Panc1 (cell line): Measurements from ENCODE around the gene SYT4.

Experiments used
- CTCF ChIP-seq: fragments of 450-650 bp; IDR thresholded peaks from 2 replicates; pipeline ENCODE4 v1.5.1; 2017; ENCODE audit warnings: mild to moderate bottlenecking
- REST ChIP-seq, 2 experiments: IDR thresholded peaks; 2 replicates each; pipeline ENCODE4 v1.6.1; 2011 to 2012; ENCODE audit warnings: low read depth in 2 of 2, control low read depth in 1 of 2, low read length in 1 of 2, mild to moderate bottlenecking in 1 of 2, moderate library complexity in 1 of 2; ENCODE audit not compliant: insufficient read depth in 1 of 2

DNA sequence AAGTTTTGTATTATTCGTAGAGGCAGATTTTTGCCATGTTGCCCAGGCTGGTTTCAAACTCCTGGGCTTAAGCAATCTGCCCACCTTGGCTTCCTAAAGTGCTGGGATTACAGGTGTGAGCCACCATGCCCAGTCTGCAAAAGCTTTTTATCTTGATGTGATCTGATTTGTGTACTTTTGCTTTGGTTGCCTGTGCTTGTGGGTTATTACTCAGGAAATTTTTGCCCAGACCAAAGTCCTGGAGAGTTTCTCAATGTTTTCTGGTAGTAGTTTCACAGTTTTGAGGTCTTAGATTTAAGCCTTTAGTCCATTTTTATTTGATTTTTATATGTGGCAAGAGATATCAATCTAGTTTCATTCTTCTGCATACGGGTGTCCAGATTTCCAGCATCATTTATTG, 42.4 kb downstream of the SYT4 start:
- TF ChIP-seq CTCF (no peak), REST (IDR thresholded peaks at IDR 0.05; ENCODE audit: insufficient read depth in 1 of 2, low read depth in 2 of 2, low read length in 1 of 2) (no peak)
